ENCODE data around the gene CHRM1. TPM values are rescaled to one million over a fixed set of nuclear protein-coding genes. Genes with fewer than 3 reads are reported as not detected.

The CHRM1 gene
- total and polyA plus RNA-seq, 4 donors: not detected

DNA sequence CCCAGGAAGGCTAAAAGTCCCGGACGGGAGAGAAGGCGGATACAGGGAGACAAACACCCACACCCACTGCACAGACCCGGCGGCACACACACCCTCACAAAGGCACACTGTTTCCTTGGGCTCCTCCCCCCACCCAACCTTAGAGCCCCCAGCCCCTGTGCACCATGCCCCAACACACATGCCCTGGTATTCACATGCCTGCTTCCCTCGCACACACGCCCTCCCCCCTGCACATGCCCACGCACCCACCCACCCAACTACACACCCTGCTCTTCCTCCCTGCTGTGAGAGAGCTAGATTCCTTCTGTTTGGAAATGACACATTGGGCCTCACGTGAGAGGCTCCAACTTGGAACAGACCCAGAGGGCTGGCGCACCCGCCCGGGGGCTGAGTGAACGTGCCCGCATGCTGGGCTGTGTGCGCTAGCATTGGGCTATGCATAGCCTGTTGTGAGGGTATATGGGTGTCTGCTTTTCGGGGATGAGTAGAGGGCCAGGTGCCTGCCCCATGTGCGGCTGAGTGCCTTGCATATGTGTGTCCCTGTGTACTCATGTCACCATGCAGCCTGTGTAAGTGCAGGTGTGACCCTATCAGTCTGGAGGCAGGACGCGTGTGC lies 518 bp upstream of the CHRM1 start:
- no peak overlapping the region for H3K4me3 ChIP-seq (ENCODE audit: low read length in 2 of 2)
- H3K36me3 ChIP-seq (ENCODE audit: control insufficient read depth in 1 of 2, insufficient read depth in 2 of 2, low read length in 1 of 2): no peaks in the 10 kb centered on the region
- no peak overlapping the region for H3K27ac ChIP-seq (ENCODE audit: low read depth in 1 of 2, low read length in 2 of 2)
- ATAC-seq (ENCODE audit: low FRiP score) (no peak), DNase-seq (peak in 1 of 2 donors; percentile 71)
- H3K27me3 ChIP-seq (ENCODE audit: control insufficient read depth in 1 of 2, insufficient read depth in 2 of 2, low read length in 1 of 2): no peaks in the 10 kb centered on the region
- no peaks in the 10 kb centered on the region for H3K9me3 ChIP-seq (ENCODE audit: control insufficient read depth, low read length)
- no peaks in the 10 kb centered on the region for H3K4me1 ChIP-seq (ENCODE audit: control insufficient read depth in 1 of 2, insufficient read depth in 2 of 2, low read length in 2 of 2)
- 10 to 11% methylated on average over 19 of the region's 19 CpGs for WGBS, 2 donors
- intact Hi-C loops (cut with DNase I): no loop called here

DNA sequence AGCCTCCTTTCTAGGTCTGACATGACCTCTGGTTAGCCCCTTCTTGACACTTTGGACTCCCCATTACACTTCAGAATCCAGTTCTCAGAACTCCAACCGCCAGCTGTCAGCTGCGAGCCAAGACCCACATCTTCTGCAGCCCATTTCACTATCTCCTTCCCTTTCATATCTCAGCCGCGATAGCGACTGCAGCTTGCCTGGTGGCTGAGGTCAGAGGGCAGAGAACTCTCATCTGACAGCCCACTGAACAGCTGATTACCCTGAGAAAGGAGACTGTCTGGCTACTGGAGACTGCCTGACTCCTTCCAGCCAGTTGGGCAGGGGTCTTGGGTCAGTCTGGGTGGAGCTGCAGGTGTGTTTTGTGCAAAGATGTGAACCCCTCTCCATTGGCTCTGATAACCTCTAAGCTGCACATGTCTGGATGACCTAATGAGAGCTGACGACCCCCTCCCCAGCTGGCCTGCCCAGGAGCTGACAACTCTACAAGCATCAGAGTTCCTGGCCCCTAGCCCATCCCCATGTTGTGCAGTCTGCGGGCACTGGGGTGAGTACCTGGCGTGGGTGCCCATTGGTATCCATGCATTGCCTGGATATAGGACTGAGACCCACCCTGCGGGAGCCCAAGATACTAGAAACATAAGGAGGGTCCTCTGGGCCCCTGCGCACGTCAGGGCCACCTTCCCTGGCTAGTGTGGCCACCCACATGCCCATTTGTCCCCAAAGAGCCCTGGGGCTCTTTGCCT lies 1.1 kb downstream of the CHRM1 start:
- H3K4me1 ChIP-seq (ENCODE audit: control insufficient read depth in 1 of 2, insufficient read depth in 2 of 2, low read length in 2 of 2): no peaks in the 10 kb centered on the region
- H3K27ac ChIP-seq (ENCODE audit: low read depth in 1 of 2, low read length in 2 of 2): no peak overlapping the region
- H3K36me3 ChIP-seq (ENCODE audit: control insufficient read depth in 1 of 2, insufficient read depth in 2 of 2, low read length in 1 of 2): no peaks in the 10 kb centered on the region
- 89 to 91% methylated on average over 11 of the region's 11 CpGs for WGBS, 2 donors
- no peaks in the 10 kb centered on the region for H3K9me3 ChIP-seq (ENCODE audit: control insufficient read depth, low read length)
- ATAC-seq (ENCODE audit: low FRiP score): no peak
- intact Hi-C loops (cut with DNase I): no loop called here
- no peak overlapping the region for H3K4me3 ChIP-seq (ENCODE audit: low read length in 2 of 2)
- DNase-seq: peak in 1 of 2 donors; percentile 44
- no peaks in the 10 kb centered on the region for H3K27me3 ChIP-seq (ENCODE audit: control insufficient read depth in 1 of 2, insufficient read depth in 2 of 2, low read length in 1 of 2)

DNA sequence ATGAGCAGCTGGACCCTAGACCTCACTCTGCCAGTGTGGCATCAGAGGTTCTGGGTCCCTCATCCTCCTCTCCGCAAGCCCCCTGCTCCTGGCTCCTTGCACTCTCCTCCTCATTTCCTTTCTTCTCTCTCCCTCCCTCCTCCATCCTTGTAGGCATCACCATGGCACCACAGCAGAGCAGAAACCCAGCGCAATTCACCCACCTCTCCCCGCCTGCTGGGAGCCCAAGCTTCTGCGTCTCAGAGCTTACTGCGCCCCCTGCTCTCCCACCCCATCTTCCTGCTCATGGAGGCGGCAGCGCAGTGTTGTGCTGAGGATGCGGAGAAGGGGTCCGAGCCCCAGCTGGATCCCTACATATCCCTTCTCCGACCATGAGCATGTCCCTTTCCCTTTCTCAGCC lies 1.7 kb downstream of the CHRM1 start:
- Histone ChIP-seq H3K9me3 (ENCODE audit: control insufficient read depth, low read length) (no peaks in the 10 kb centered on the region), H3K36me3 (ENCODE audit: control insufficient read depth in 1 of 2, insufficient read depth in 2 of 2, low read length in 1 of 2) (no peaks in the 10 kb centered on the region), H3K4me1 (ENCODE audit: control insufficient read depth in 1 of 2, insufficient read depth in 2 of 2, low read length in 2 of 2) (no peaks in the 10 kb centered on the region), H3K27ac (ENCODE audit: low read depth in 1 of 2, low read length in 2 of 2) (no peak overlapping the region), H3K27me3 (ENCODE audit: control insufficient read depth in 1 of 2, insufficient read depth in 2 of 2, low read length in 1 of 2) (no peaks in the 10 kb centered on the region), H3K4me3 (ENCODE audit: low read length in 2 of 2) (no peak overlapping the region)
- 95 to 96% methylated on average over 10 of the region's 10 CpGs for WGBS, 2 donors
- intact Hi-C loops (cut with DNase I): no loop called here
- DNase-seq (peak in 1 of 2 donors; percentile 68), ATAC-seq (ENCODE audit: low FRiP score) (no peak)

DNA sequence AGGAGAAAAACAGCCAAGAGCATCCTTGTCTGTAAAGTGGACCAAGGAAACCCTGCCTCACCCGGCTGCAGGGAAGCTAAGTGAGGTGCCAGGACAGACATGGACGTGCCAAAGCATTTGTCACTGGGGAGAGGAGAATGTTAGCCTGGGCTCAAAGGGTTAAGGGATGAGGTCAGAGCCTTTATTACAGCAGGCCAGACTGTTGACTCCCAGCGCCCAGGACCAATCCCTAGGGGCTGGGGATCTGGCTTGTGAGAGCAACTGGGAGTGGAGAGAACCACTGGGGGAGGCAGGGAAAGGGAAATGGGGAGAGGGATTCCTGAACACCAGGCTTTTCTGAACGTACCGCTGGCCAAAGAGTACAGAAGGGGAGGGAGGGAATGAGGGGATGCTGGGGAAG lies 2.6 kb downstream of the CHRM1 start:
- Histone ChIP-seq H3K4me3 (ENCODE audit: low read length in 2 of 2) (no peak overlapping the region), H3K27ac (ENCODE audit: low read depth in 1 of 2, low read length in 2 of 2) (no peak overlapping the region), H3K4me1 (ENCODE audit: control insufficient read depth in 1 of 2, insufficient read depth in 2 of 2, low read length in 2 of 2) (no peaks in the 10 kb centered on the region), H3K27me3 (ENCODE audit: control insufficient read depth in 1 of 2, insufficient read depth in 2 of 2, low read length in 1 of 2) (no peaks in the 10 kb centered on the region), H3K36me3 (ENCODE audit: control insufficient read depth in 1 of 2, insufficient read depth in 2 of 2, low read length in 1 of 2) (no peaks in the 10 kb centered on the region), H3K9me3 (ENCODE audit: control insufficient read depth, low read length) (no peaks in the 10 kb centered on the region)
- ATAC-seq (ENCODE audit: low FRiP score) (no peak), DNase-seq (peak in 1 of 2 donors; percentile 51)
- intact Hi-C loops (cut with DNase I): no loop called here
- WGBS, 2 donors: 11 to 13% methylated on average over 5 of the region's 5 CpGs

DNA sequence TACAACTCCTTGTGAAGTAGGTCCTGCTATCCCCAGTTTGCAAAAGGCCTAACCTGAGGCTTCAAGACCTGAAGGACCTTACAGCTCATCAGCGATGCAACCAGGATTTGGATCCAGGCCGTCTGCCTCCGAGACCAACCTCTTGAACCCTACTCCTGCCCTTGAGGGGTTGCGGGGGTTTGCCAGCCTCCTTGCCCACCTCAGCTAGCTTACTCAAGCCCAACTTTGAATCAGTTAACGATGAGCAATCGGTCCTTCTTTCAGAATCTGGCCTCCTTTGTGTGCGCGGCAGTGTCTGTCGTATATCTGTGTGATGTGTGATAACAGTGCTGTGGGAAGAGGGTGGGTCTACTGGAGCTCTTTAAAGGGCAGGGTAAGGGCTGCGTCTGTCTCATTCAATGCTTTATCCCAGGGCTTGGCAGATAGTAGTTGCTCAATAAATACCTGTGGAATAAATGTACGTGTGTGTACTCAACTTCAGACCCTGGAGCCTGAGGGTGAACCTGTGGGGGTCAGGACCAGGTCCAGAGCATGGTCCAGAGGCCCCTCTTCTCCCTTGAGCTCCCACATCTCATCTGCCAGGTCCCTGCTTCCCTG lies 3.2 kb downstream of the CHRM1 start:
- intact Hi-C loops (cut with DNase I): no loop called here
- H3K9me3 ChIP-seq (ENCODE audit: control insufficient read depth, low read length): no peaks in the 10 kb centered on the region
- DNase-seq: peak in 1 of 2 donors; percentile 39
- no peaks in the 10 kb centered on the region for H3K27me3 ChIP-seq (ENCODE audit: control insufficient read depth in 1 of 2, insufficient read depth in 2 of 2, low read length in 1 of 2)
- H3K4me3 ChIP-seq (ENCODE audit: low read length in 2 of 2): no peak overlapping the region
- H3K36me3 ChIP-seq (ENCODE audit: control insufficient read depth in 1 of 2, insufficient read depth in 2 of 2, low read length in 1 of 2): no peaks in the 10 kb centered on the region
- no peak overlapping the region for H3K27ac ChIP-seq (ENCODE audit: low read depth in 1 of 2, low read length in 2 of 2)
- no peaks in the 10 kb centered on the region for H3K4me1 ChIP-seq (ENCODE audit: control insufficient read depth in 1 of 2, insufficient read depth in 2 of 2, low read length in 2 of 2)
- 94 to 97% methylated on average over 11 of the region's 11 CpGs for WGBS, 2 donors
- no peak for ATAC-seq (ENCODE audit: low FRiP score)

DNA sequence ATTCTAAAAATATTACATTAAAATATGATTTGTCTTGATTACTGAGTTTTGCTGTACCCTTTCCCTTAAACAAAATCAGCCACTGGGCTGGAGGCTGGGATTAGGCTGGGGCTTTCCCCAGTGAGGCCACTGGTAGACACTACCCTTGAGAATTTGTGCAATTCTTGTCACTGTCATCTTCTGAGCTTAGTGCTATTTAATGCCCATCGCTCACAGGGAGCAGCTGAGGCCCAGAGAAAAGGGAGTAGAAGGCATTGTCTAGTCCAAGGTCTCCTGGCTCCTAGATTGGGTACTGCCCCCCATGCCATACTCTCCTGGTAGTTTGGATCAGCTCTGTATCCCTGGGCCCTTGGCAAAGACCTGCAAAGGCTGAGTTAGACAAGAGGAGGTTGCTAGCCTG lies 6.7 kb downstream of the CHRM1 start:
- Histone ChIP-seq H3K27ac (ENCODE audit: low read depth in 1 of 2, low read length in 2 of 2) (no peak overlapping the region), H3K36me3 (ENCODE audit: control insufficient read depth in 1 of 2, insufficient read depth in 2 of 2, low read length in 1 of 2) (no peaks in the 10 kb centered on the region), H3K4me1 (ENCODE audit: control insufficient read depth in 1 of 2, insufficient read depth in 2 of 2, low read length in 2 of 2) (no peaks in the 10 kb centered on the region), H3K27me3 (ENCODE audit: control insufficient read depth in 1 of 2, insufficient read depth in 2 of 2, low read length in 1 of 2) (no peaks in the 10 kb centered on the region), H3K9me3 (ENCODE audit: control insufficient read depth, low read length) (no peaks in the 10 kb centered on the region), H3K4me3 (ENCODE audit: low read length in 2 of 2) (no peak overlapping the region)
- no peak for ATAC-seq (ENCODE audit: low FRiP score)
- WGBS, 2 donors: 94 to 95% methylated on average over 1 of the region's 1 CpG
- no peak for DNase-seq
- intact Hi-C loops (cut with DNase I): no loop called here

DNA sequence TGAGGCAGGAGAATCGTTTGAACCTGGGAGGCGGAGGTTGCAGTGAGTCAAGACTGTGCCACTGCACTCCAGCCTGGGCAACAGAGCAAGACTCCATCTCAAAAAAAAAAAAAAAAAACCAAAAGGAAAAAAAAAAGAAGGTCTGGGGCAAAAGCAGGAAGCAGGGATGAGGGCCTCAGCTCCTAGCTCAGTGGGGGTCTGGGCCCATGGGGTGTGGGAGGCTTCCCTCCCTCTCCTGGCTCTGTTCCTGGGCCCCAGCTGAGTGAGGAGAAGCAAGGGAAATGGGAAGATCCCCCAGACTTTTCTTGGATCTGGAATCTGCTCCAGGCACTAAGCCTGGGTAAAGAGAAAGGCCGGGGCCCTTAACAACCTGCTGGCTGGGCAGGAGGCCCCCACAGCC lies 8.9 kb downstream of the CHRM1 start:
- 90 to 95% methylated on average over 3 of the region's 3 CpGs for WGBS, 2 donors
- intact Hi-C loops (cut with DNase I): no loop called here
- no peak for ATAC-seq (ENCODE audit: low FRiP score)

DNA sequence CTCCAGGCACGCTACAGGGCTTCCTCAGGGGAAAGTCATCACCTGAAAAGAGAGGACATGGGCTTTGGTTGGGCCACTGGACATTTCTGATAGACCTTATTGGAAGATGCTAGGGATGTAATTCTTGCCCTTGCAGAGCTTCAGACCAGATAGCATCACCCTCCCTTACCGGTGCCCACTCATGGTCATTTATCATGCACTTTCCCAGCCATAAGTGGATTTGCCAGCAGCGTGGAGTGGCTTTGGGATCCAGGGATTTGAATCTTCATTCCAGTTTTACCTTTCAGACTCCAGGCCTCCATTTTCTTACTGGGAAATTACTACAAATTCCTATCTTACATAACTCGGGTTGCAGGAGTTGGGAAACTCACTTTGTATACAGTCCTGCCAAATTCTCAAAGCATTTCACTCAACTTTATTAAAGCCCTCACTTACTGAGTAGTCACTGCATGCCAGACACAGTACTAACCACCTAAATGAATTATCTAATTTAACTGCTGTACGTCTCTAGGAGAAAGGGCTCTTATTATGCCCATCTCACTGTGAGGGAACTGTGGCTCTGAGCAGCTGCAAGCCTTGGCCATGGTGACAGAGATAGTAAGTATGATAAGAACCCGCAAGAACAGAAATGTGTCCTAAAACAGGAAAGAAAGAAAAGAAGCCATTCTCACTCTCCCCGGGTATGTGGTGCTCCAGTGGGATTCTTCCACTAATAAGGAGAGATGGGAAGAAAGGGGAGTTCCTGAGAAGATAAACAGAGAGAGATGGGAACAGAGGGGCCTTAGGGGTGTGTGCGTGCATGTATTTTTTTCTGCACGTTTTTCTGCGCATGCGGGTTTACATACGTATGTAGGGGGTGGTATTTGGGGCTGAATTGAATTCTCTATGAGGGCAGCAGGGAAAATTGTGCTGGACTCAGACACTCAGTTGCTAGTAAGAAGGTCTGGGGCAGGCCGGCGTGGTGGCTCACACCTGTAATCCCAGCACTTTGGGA lies 9.7 kb downstream of the CHRM1 start:
- ATAC-seq (ENCODE audit: low FRiP score) (no peak), DNase-seq (no peak)
- intact Hi-C loops (cut with DNase I): no loop called here
- H3K9me3 ChIP-seq (ENCODE audit: control insufficient read depth, low read length): no peaks in the 10 kb centered on the region
- no peaks in the 10 kb centered on the region for H3K36me3 ChIP-seq (ENCODE audit: control insufficient read depth in 1 of 2, insufficient read depth in 2 of 2, low read length in 1 of 2)
- H3K27me3 ChIP-seq (ENCODE audit: control insufficient read depth in 1 of 2, insufficient read depth in 2 of 2, low read length in 1 of 2): no peaks in the 10 kb centered on the region
- no peaks in the 10 kb centered on the region for H3K4me1 ChIP-seq (ENCODE audit: control insufficient read depth in 1 of 2, insufficient read depth in 2 of 2, low read length in 2 of 2)
- WGBS, 2 donors: 88 to 89% methylated on average over 14 of the region's 14 CpGs
- H3K4me3 ChIP-seq (ENCODE audit: low read length in 2 of 2): no peak overlapping the region
- no peak overlapping the region for H3K27ac ChIP-seq (ENCODE audit: low read depth in 1 of 2, low read length in 2 of 2)

More for the DNA sequence above, 8.9 kb downstream of the CHRM1 start:
- H3K9me3 ChIP-seq (ENCODE audit: control insufficient read depth, low read length): no peaks in the 10 kb centered on the region
- no peak for DNase-seq
- no peaks in the 10 kb centered on the region for H3K36me3 ChIP-seq (ENCODE audit: control insufficient read depth in 1 of 2, insufficient read depth in 2 of 2, low read length in 1 of 2)
- H3K4me3 ChIP-seq (ENCODE audit: low read length in 2 of 2): no peak overlapping the region
- H3K27ac ChIP-seq (ENCODE audit: low read depth in 1 of 2, low read length in 2 of 2): no peak overlapping the region
- H3K4me1 ChIP-seq (ENCODE audit: control insufficient read depth in 1 of 2, insufficient read depth in 2 of 2, low read length in 2 of 2): no peaks in the 10 kb centered on the region
- H3K27me3 ChIP-seq (ENCODE audit: control insufficient read depth in 1 of 2, insufficient read depth in 2 of 2, low read length in 1 of 2): no peaks in the 10 kb centered on the region

Measured in aorta (tissue), 5 donors.